ENCODE measurements around the gene SEC23B. TPM values are rescaled to one million over a fixed set of nuclear protein-coding genes. Genes with fewer than 3 reads are reported as not detected.

Gene SEC23B

DNA sequence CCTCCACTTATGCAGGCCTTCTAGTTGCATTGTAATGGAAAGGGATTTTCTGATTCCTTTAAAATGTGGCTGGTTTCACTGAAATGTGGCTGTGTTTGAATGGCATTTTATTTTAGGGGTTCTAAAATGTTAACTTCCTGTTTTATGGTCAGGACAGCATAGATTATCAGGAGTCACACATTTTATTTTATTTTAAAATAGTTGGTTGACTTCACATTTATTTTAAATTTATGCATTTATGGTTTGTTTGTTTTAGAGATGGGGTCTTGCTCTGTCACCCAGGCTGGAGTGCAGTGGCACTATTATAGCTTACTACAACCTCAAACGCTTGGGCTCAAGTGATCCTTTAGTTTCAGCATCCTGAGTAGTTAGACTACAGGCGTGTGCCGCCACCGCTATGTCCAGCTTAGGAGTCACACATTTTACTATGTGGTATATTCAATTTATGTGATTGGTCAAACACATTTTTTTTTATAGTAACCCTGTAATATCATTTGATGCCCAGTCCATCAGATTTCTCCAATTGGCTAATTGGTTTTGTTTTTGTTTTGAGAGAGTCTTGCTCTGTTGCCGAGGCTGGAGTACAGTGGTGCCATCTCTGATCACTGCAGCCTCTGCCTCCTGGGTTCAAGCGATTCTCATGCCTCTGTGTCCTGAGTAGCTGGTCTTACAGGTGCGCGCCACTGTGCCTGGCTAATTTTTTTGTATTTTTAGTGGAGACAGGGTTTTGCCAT is 82.4 kb downstream of the SEC23B start:
- no peaks in the 10 kb centered on the region for H3K9me3 ChIP-seq (replicated peaks; ENCODE audit: low read length)
- H3K9ac ChIP-seq (ENCODE audit: low read depth, low read length), result no peak overlapping the region
- no peak overlapping the region for H3K4me3 ChIP-seq (ENCODE audit: low read length)
- no peak overlapping the region for H3K4me2 ChIP-seq (ENCODE audit: low read length)
- H3K36me3 ChIP-seq (ENCODE audit: insufficient read depth, low read length), result no peaks in the 10 kb centered on the region
- H3K4me1 ChIP-seq (ENCODE audit: control insufficient read depth, insufficient read depth, low read length), result peaks cover 3% of the 10 kb centered on the region
- peaks cover 2% of the 10 kb centered on the region for H3K27me3 ChIP-seq (ENCODE audit: control insufficient read depth, insufficient read depth, low read length)

DNA sequence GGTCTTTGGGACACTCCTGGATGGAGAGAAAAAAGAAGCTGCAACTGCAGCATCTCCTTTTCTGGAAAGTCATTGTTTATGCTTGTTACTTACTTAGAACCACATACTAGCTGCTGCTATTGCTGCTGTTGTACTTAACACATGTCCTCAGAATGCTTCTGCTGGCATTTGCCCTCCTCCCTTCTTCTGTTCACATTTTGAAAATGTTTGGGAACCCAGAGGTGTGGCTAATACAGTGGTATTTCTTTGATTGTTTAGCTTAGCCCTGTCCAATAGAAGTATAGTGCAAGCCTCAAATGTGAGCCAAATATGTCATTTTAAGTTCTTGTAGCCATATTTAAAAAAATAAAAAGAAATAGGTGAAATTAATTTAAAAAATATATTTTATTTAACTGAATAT is 88.5 kb downstream of the SEC23B start:
- no peaks in the 10 kb centered on the region for H3K27me3 ChIP-seq (ENCODE audit: control insufficient read depth, insufficient read depth, low read length)
- H3K4me2 ChIP-seq (ENCODE audit: low read length), result no peak overlapping the region
- H3K4me3 ChIP-seq (ENCODE audit: low read length), result no peak overlapping the region
- no peaks in the 10 kb centered on the region for H3K4me1 ChIP-seq (ENCODE audit: control insufficient read depth, insufficient read depth, low read length)
- H3K9me3 ChIP-seq (replicated peaks; ENCODE audit: low read length), result no peaks in the 10 kb centered on the region
- peaks cover 14% of the 10 kb centered on the region for H3K36me3 ChIP-seq (ENCODE audit: insufficient read depth, low read length)
- no peak overlapping the region for H3K9ac ChIP-seq (ENCODE audit: low read depth, low read length)

DNA sequence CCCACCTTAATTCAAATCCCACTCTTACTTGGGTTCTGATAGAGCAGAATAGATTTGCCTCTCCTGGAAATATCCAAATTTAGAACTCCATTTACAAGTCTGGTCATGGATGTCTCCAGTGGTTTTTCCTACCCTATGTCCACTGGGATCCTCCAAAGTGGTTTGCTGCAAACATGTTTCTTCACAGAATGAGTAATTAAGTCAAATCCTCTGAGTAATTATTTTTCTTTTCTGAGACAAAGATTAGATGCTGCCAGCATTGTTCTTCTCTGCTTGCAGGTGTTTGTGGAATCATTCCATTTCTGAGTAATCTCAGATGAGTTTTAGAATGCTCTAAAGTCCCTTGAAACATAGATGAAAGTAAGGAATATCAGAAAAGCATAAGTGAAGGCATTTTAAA is 102.0 kb downstream of the SEC23B start:
- Histone ChIP-seq H3K9ac (ENCODE audit: low read depth, low read length) (no peak overlapping the region), H3K36me3 (ENCODE audit: insufficient read depth, low read length) (peaks cover under 1% of the 10 kb centered on the region), H3K27me3 (ENCODE audit: control insufficient read depth, insufficient read depth, low read length) (no peaks in the 10 kb centered on the region), H3K4me1 (ENCODE audit: control insufficient read depth, insufficient read depth, low read length) (no peaks in the 10 kb centered on the region), H3K9me3 (replicated peaks; ENCODE audit: low read length) (no peaks in the 10 kb centered on the region), H3K4me2 (ENCODE audit: low read length) (no peak overlapping the region), H3K4me3 (ENCODE audit: low read length) (no peak overlapping the region)

Small RNA genes within 50 kb of the gene (small RNA-seq; reads per million reads assigned to genes)
- not detected for gene MIR3192
- not detected for gene RN7SL638P
- not detected for gene RNU6ATAC34P
